ENCODE results near the gene DNAH17. TPM values are rescaled to one million over a fixed set of nuclear protein-coding genes. Genes with fewer than 3 reads are reported as not detected.
A peak's percentile ranks its signal among the peaks of the same experiment; 100 is the strongest.

The DNAH17 gene
- total and polyA plus RNA-seq, 2 of the 13 experiments (the other 11 are each of a cell fraction or from before 2014, with no cell fraction given), result 0.86 to 1.6 TPM

DNA sequence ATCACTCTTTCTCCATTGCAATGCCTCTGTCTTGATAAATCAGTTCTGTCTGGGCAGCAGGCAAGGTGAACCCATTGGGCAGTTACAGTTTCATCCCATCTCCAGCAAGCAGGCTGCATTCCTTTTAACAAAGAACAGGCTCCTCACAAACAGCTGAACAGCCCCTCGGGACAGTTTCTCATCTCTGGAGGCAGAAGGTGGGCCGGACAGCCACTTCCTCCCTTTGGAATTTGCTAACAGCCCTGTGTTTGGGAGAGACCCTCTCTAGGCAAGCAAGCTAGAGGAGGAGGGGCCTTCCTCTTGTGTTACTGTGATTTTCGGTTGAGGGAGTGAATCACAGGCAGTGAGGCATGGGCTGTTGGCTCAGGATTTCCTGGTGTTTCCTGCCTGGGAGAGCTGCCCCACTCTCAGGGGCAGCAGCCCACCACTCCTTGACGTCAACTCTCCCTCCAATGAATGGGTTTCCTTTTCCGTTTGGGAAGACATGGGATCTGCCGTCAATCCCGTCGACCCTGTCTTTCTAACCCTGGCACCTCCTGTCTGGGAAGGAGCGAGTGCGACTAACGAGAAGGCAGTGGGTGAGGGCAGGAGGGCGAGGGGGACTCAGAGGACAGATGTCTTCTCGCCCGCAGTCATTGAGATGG is 202.4 kb downstream of the DNAH17 start (continued):
- TF ChIP-seq ONECUT2 (CRISPR knock-in tag; IDR thresholded peaks at IDR 0.05), result no peak
- no peak for TF ChIP-seq RFXANK (CRISPR knock-in tag; IDR thresholded peaks at IDR 0.05)
- no peak for TF ChIP-seq SMAD9 (CRISPR knock-in tag; IDR thresholded peaks at IDR 0.05)
- TF ChIP-seq ZSCAN21 (CRISPR knock-in tag; IDR thresholded peaks at IDR 0.05; ENCODE audit: borderline replicate concordance), result no peak
- TF ChIP-seq, protein P1, sequence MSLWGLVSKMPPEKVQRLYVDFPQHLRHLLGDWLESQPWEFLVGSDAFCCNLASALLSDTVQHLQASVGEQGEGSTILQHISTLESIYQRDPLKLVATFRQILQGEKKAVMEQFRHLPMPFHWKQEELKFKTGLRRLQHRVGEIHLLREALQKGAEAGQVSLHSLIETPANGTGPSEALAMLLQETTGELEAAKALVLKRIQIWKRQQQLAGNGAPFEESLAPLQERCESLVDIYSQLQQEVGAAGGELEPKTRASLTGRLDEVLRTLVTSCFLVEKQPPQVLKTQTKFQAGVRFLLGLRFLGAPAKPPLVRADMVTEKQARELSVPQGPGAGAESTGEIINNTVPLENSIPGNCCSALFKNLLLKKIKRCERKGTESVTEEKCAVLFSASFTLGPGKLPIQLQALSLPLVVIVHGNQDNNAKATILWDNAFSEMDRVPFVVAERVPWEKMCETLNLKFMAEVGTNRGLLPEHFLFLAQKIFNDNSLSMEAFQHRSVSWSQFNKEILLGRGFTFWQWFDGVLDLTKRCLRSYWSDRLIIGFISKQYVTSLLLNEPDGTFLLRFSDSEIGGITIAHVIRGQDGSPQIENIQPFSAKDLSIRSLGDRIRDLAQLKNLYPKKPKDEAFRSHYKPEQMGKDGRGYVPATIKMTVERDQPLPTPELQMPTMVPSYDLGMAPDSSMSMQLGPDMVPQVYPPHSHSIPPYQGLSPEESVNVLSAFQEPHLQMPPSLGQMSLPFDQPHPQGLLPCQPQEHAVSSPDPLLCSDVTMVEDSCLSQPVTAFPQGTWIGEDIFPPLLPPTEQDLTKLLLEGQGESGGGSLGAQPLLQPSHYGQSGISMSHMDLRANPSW (CRISPR knock-in tag; IDR thresholded peaks at IDR 0.05; ENCODE audit: borderline replicate concordance), result no peak
- TF ChIP-seq, protein P2, sequence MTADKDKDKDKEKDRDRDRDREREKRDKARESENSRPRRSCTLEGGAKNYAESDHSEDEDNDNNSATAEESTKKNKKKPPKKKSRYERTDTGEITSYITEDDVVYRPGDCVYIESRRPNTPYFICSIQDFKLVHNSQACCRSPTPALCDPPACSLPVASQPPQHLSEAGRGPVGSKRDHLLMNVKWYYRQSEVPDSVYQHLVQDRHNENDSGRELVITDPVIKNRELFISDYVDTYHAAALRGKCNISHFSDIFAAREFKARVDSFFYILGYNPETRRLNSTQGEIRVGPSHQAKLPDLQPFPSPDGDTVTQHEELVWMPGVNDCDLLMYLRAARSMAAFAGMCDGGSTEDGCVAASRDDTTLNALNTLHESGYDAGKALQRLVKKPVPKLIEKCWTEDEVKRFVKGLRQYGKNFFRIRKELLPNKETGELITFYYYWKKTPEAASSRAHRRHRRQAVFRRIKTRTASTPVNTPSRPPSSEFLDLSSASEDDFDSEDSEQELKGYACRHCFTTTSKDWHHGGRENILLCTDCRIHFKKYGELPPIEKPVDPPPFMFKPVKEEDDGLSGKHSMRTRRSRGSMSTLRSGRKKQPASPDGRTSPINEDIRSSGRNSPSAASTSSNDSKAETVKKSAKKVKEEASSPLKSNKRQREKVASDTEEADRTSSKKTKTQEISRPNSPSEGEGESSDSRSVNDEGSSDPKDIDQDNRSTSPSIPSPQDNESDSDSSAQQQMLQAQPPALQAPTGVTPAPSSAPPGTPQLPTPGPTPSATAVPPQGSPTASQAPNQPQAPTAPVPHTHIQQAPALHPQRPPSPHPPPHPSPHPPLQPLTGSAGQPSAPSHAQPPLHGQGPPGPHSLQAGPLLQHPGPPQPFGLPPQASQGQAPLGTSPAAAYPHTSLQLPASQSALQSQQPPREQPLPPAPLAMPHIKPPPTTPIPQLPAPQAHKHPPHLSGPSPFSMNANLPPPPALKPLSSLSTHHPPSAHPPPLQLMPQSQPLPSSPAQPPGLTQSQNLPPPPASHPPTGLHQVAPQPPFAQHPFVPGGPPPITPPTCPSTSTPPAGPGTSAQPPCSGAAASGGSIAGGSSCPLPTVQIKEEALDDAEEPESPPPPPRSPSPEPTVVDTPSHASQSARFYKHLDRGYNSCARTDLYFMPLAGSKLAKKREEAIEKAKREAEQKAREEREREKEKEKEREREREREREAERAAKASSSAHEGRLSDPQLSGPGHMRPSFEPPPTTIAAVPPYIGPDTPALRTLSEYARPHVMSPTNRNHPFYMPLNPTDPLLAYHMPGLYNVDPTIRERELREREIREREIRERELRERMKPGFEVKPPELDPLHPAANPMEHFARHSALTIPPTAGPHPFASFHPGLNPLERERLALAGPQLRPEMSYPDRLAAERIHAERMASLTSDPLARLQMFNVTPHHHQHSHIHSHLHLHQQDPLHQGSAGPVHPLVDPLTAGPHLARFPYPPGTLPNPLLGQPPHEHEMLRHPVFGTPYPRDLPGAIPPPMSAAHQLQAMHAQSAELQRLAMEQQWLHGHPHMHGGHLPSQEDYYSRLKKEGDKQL (CRISPR knock-in tag; IDR thresholded peaks at IDR 0.05; ENCODE audit: low read depth), result no peak
- TF ChIP-seq NFKB2 (CRISPR knock-in tag; IDR thresholded peaks at IDR 0.05; ENCODE audit: borderline replicate concordance), result no peak
- TF ChIP-seq ZNF7 (CRISPR knock-in tag; IDR thresholded peaks at IDR 0.05), result no peak
- no peak for TF ChIP-seq ZNF331 (CRISPR knock-in tag; IDR thresholded peaks at IDR 0.05)
- TF ChIP-seq ZFP90 (CRISPR knock-in tag; IDR thresholded peaks at IDR 0.05; ENCODE audit: borderline replicate concordance), result no peak
- TF ChIP-seq, protein P3, sequence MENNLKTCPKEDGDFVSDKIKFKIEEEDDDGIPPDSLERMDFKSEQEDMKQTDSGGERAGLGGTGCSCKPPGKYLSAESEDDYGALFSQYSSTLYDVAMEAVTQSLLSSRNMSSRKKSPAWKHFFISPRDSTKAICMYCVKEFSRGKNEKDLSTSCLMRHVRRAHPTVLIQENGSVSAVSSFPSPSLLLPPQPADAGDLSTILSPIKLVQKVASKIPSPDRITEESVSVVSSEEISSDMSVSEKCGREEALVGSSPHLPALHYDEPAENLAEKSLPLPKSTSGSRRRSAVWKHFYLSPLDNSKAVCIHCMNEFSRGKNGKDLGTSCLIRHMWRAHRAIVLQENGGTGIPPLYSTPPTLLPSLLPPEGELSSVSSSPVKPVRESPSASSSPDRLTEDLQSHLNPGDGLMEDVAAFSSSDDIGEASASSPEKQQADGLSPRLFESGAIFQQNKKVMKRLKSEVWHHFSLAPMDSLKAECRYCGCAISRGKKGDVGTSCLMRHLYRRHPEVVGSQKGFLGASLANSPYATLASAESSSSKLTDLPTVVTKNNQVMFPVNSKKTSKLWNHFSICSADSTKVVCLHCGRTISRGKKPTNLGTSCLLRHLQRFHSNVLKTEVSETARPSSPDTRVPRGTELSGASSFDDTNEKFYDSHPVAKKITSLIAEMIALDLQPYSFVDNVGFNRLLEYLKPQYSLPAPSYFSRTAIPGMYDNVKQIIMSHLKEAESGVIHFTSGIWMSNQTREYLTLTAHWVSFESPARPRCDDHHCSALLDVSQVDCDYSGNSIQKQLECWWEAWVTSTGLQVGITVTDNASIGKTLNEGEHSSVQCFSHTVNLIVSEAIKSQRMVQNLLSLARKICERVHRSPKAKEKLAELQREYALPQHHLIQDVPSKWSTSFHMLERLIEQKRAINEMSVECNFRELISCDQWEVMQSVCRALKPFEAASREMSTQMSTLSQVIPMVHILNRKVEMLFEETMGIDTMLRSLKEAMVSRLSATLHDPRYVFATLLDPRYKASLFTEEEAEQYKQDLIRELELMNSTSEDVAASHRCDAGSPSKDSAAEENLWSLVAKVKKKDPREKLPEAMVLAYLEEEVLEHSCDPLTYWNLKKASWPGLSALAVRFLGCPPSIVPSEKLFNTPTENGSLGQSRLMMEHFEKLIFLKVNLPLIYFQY (CRISPR knock-in tag; IDR thresholded peaks at IDR 0.05; ENCODE audit: borderline replicate concordance), result no peak
- TF ChIP-seq, protein P4, sequence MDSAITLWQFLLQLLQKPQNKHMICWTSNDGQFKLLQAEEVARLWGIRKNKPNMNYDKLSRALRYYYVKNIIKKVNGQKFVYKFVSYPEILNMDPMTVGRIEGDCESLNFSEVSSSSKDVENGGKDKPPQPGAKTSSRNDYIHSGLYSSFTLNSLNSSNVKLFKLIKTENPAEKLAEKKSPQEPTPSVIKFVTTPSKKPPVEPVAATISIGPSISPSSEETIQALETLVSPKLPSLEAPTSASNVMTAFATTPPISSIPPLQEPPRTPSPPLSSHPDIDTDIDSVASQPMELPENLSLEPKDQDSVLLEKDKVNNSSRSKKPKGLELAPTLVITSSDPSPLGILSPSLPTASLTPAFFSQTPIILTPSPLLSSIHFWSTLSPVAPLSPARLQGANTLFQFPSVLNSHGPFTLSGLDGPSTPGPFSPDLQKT (CRISPR knock-in tag; IDR thresholded peaks at IDR 0.05; ENCODE audit: borderline replicate concordance), result no peak
- no peak for TF ChIP-seq ZNF788 (CRISPR knock-in tag; IDR thresholded peaks at IDR 0.05; ENCODE audit: borderline replicate concordance)
- peak; percentile 38 for TF ChIP-seq SALL1 (CRISPR knock-in tag; IDR thresholded peaks at IDR 0.05)
- no peak for TF ChIP-seq ZC3H13 (CRISPR knock-in tag; IDR thresholded peaks at IDR 0.05)
- TF ChIP-seq ZMYM2 (CRISPR knock-in tag; IDR thresholded peaks at IDR 0.05), result no peak
- no peak for TF ChIP-seq ZMAT3 (CRISPR knock-in tag; conservative IDR thresholded peaks at IDR 0.05)

Data from HepG2 (cell line).